HepG2 (cell line): ENCODE results near the gene PLA2G7.

ENCODE experiments used
- CTCF ChIP-seq: sonication (generic); formaldehyde crosslinking; IDR thresholded peaks from 2 replicates; pipeline ENCODE4 v1.5.0; 2020; ENCODE audit warnings: mild to moderate bottlenecking, missing genetic modification reagents, moderate library complexity
- FOSL2 ChIP-seq: sonication (generic); formaldehyde crosslinking; IDR thresholded peaks from 2 replicates; pipeline ENCODE4 v1.4.0; 2020; ENCODE audit warnings: missing genetic modification reagents
- MAX ChIP-seq: IDR thresholded peaks from 2 replicates; pipeline ENCODE4 v1.6.1; 2012; ENCODE audit warnings: inconsistent platforms
- POLR2A ChIP-seq, 2 experiments: IDR thresholded peaks; 2 replicates each; pipeline ENCODE4 v1.6.1; 2011; ENCODE audit warnings: low read depth in 2 of 2, low read length in 2 of 2, mild to moderate bottlenecking in 1 of 2, moderate library complexity in 1 of 2; ENCODE audit not compliant: insufficient read depth in 1 of 2
- ZBTB40 ChIP-seq, 2 experiments: fragments of 450-650 bp in 1 of 2; sonication (generic) in 1 of 2; formaldehyde crosslinking in 1 of 2; IDR thresholded peaks; 2 replicates each; pipeline versions ENCODE4 v1.6.1 to v1.8.0; 2016 to 2022; ENCODE audit warnings: antibody characterized with exemption in 1 of 2, mild to moderate bottlenecking in 1 of 2, missing genetic modification reagents in 1 of 2
- ZBTB8A ChIP-seq: sonication (generic); formaldehyde crosslinking; IDR thresholded peaks from 2 replicates; pipeline ENCODE4 v1.4.0; 2020; ENCODE audit warnings: mild to moderate bottlenecking, low read depth, missing genetic modification reagents, borderline replicate concordance
- ZNF263 ChIP-seq: sonication (generic); formaldehyde crosslinking; IDR thresholded peaks from 2 replicates; pipeline ENCODE4 v1.4.0; 2020; ENCODE audit warnings: missing genetic modification reagents
- ZNF543 ChIP-seq: sonication (generic); formaldehyde crosslinking; IDR thresholded peaks from 2 replicates; pipeline ENCODE4 v1.4.0; 2020; ENCODE audit warnings: mild to moderate bottlenecking, missing genetic modification reagents
- TF ChIP-seq, protein P1 (sequence below): sonication (generic); formaldehyde crosslinking; conservative IDR thresholded peaks from 2 replicates; pipeline ENCODE4 v1.4.0; 2020; ENCODE audit warnings: missing genetic modification reagents
- TF ChIP-seq, protein P2 (sequence below), 2 experiments: fragments of 450-650 bp in 1 of 2; sonication (generic) in 1 of 2; formaldehyde crosslinking; IDR thresholded peaks; 2 replicates each; pipeline versions ENCODE4 v1.5.0 to v1.8.0; 2020 to 2022; ENCODE audit warnings: mild to moderate bottlenecking in 1 of 2, missing genetic modification reagents in 1 of 2

- TF ChIP-seq ZBTB40 (IDR thresholded peaks at IDR 0.05) (no peak), ZBTB40 (CRISPR knock-in tag; IDR thresholded peaks at IDR 0.05) (no peak), ZBTB8A (no peak), MAX (no peak), ZNF263 (CRISPR knock-in tag) (no peak), POLR2A (IDR thresholded peaks at IDR 0.05; ENCODE audit: insufficient read depth in 1 of 2, low read depth in 2 of 2, low read length in 2 of 2) (no peak), FOSL2 (CRISPR knock-in tag) (no peak), CTCF (no peak), ZNF543 (no peak)
- TF ChIP-seq, protein P1, sequence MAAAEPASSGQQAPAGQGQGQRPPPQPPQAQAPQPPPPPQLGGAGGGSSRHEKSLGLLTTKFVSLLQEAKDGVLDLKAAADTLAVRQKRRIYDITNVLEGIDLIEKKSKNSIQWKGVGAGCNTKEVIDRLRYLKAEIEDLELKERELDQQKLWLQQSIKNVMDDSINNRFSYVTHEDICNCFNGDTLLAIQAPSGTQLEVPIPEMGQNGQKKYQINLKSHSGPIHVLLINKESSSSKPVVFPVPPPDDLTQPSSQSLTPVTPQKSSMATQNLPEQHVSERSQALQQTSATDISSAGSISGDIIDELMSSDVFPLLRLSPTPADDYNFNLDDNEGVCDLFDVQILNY (CRISPR knock-in tag): no peak
- TF ChIP-seq, protein P2, sequence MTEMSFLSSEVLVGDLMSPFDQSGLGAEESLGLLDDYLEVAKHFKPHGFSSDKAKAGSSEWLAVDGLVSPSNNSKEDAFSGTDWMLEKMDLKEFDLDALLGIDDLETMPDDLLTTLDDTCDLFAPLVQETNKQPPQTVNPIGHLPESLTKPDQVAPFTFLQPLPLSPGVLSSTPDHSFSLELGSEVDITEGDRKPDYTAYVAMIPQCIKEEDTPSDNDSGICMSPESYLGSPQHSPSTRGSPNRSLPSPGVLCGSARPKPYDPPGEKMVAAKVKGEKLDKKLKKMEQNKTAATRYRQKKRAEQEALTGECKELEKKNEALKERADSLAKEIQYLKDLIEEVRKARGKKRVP (CRISPR knock-in tag; IDR thresholded peaks at IDR 0.05): no peak
Measured at GRCh38 chr6:46760925-46761324, 25.8 kb upstream of the PLA2G7 start.
